ENCODE measurements around the gene HDDC2.
A peak's percentile ranks its signal among the peaks of the same experiment; 100 is the strongest.
"Not testable (repeated sequence)": the region's sequence is repeated elsewhere in the genome, so short reads cannot be mapped to it uniquely, and the experiment has no call there.

Gene HDDC2

DNA sequence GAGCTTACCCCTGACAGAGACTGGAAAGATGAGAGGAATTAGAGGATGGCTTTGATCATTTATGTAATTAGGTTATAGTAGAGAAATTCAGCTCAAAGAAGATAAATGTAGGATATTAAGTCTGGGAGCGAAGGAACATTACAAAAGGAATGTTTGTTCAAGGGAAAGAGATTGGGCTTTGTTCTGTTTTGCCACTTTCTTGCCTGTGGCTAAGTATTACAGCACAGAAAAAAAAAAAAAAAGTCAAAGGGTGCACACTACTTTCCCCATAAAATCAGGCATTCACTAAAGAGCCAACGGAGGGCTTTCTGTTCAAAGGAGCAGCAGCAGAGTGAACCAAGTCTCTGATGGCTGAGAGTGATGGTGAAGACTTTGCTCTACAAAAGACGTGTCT lies 5.0 kb upstream of the HDDC2 start:
- no peak for DNase-seq (ENCODE audit: low read depth)

DNA sequence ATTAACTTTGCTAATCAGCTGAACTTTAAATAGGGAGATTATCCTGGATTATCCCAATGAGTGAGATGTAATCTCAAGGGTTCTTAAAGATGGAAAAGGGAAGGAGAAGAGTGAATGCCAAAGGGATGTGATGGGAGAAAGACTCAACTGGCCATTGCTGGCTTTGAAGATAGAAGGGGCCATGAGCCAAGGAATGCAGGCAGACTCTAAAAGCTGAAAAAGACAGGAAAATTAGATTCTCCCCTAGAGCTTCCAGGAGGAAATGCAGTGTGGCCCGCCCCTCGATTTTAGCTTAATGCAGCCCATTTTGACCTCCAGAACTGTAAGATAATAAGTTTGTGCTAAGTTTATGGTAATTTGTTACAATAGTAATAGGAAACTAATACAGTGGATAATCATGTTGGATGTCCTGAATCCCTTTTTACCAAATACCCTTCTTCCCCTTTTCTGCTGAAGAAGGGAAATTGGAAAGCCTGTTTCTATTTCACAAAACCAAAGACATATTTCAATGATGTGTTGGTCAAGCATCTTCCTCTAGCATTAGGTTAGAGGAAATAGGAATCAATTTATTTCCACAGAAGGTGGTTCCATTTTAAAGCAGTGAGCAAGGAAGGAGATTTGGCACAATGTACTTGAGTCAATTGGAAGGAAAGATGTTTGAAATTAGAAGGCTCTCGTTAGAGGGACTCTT lies 3.3 kb upstream of the HDDC2 start:
- no peak for DNase-seq (ENCODE audit: low read depth)

DNA sequence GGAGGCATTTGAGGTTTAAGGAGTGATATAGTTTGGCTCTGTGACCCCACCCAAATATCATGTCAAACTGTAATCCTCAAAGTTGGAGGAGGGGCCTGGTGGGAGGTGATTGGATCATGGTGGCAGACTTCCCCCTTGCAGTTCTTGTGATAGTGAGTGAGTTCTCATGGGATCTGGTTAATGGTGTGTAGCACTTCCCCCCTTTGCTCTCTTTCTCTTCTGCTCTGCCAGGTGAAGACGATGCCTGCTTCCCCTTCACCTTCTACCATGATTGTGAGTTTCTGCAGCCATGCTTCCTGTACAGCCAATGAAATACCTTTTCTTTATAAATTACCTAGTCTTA lies 1.7 kb upstream of the HDDC2 start:
- no peak for DNase-seq (ENCODE audit: low read depth)

DNA sequence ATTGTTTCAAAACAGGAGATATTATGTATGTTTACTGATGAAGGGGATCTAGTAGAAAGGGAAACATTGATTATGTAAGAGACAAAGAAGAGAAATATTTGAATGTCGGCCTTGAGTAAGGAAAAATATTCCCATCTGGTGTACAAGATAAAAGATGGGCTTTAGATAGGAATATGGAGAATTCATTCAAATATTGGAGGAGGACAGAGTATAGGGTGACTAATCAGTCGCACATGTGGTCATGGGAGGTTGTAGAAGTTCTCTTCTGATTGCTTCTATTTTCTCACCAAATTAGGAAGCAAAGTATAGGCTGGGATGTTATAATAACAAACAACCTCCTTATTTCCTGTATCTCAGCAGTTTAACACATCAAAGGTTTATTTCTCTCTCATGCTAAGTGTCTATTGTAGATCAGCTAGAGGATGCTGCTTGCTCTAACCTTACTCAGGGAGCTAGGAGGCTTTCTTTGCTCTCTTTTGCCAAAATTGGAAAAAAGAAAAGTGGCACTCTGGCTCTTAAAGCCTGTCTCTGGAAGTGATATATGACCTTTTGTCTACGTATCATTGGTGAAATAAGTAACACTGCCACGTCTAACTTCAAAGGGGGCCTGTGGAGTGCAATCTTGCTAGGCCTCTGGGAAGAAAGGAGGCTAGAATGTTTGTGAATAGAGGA lies 1.2 kb upstream of the HDDC2 start:
- no peak for DNase-seq (ENCODE audit: low read depth)

DNA sequence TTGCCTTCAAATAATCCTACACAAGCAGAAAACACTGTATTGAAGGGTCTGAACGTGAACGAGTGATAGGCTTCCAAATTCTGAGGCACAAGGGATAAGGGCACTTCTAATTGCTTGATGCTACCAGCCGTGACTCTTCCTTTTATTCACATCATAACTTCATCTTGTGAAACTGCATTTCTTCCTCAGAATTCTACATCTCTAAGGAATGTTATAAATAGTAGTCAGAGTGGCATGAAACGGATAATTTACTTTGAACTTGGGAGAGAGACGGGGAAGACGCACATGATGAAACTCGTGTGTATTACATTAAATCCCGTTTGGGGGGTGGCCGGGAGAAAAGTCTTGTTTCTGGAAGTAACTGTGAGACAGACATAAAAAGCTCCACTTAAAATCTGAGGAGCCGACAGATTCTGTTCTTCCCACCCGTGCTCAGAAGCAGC lies 754 bp downstream of the HDDC2 start:
- DNase-seq (ENCODE audit: low read depth): peak; percentile 60

DNA sequence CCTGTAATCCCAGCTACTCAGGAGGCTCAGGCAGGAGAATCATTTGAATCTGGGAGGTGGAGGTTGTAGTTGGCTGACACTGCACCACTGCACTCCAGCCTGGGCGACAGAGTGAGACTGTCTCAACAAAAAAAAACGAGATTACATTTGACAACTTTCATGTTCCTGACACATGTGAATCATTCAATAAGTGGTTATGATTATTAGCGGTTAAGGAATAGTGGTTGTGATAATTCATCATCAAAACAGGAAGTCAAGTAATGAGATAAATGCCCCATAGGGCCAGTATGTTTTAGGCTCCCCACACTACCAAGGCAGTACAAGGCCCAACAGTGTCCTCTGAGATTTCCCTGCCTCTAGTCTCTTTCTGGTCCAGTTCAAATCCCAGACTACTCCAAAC lies 2.5 kb downstream of the HDDC2 start:
- DNase-seq (ENCODE audit: low read depth): no peak

DNA sequence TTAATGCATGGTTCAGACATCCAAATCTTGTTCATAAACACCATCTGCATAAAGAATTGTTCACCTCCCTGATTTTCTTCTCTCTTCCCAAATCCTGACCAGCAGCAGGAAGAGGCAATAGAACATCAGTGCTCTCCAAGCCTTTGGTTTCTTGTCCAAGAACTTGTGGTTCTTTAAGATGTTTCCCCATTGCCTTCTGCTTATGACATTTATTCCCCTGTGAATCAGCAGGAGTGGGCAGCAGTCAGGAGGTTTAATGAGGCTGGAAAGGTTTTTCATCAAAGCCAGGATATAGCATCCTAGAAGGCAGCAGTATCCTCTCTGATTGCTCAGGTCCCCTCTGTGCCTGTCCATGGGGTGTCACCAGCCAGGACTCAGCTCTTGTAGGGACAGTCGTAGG lies 5.3 kb downstream of the HDDC2 start:
- peak; percentile 36 for DNase-seq (ENCODE audit: low read depth)

DNA sequence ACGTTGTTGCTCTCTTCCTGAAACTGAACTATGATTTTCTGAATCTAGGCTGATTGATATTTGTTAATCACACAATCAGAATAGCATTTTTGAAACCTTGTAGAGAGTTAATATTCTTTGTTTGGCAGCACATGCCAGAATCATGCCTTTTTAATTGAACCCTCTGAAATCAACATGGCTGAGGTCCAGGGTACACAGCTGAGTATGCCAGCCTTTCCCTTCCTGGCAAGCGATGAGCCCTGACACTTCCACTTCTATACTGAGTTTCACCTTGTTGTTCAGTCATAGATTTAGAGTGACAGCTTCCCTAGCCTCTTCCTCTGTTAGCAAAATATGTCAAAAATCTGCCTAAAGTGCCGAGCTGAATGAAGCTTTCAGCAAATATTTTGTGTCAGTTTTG lies 6.8 kb downstream of the HDDC2 start:
- DNase-seq (ENCODE audit: low read depth): no peak

DNA sequence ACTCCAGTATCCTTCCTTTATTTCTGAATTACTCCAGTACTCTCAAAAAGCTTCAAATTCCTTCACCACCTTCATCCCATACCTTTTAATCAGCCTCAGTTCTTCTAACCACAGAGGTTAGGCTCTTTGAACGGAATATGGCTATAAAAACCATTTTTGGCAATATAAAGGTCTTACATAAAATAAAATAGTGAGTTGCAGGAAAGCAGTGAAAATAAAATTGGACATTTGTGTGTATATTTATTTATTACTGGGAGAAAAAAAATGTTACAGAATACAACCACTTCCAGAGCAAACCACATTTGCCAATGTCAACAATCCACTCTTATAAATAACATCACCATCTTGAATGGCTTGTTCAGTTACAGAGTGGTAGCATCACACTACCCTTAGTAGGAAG lies 7.7 kb downstream of the HDDC2 start:
- peak; percentile 35 for DNase-seq (ENCODE audit: low read depth)

DNA sequence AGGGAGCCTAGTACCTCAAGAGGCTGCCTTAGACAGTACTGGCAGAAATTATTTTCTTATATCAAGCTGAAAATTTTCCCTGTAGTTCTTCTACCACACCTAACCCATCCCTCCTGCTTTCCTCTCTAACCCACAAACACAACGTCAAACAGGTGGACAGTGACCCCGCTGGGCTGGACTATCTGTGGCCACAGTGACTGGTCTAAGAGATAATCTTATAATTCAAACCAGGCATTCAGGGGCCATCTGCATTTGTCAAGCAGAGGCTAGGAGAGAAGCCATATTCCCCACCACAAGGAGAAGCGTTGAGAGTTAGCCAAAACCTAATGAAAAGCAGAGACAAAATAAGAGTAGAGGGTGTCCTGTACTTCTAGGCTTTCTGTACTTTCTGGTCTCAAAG lies 8.2 kb downstream of the HDDC2 start:
- no peak for DNase-seq (ENCODE audit: low read depth)

DNA sequence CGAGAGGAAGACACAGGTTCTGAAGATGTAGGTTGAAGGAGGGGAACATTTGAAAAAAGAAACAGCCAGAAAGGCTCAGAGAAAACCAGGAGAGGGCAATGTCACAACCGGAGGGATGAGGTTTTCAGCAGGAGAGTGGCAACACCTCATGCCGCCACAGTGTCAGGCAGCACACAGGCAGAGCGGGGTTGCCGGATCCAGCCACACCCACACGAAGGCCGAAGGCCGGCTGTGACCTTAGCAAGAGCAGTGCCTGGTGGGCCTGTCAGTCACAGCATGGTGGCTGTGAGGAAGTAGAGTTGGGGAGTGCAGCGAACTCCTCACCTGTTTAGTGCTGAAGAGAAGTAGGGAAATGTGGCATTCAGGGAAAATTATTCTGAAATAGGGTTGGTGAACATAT lies 14.0 kb downstream of the HDDC2 start:
- DNase-seq (ENCODE audit: low read depth): no peak

DNA sequence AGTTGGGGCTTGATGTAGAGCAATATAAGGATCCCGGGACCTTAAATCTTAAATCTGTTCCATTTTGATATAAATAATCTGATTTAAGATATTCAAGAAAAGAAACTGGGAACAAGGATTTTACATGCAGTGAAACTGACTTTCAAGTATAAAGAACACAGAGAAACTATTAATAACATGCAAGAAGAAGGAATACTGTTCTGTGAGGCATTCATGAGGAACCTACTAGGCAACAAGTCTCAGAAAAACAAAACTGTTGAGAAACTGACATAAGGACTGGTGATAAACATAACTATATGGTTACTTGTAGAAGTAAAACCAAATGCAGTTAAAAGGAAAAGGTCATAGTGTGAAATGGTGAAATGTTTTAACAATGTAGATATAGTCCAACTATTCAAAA lies 15.8 kb downstream of the HDDC2 start:
- peak; percentile 47 for DNase-seq (ENCODE audit: low read depth)

DNA sequence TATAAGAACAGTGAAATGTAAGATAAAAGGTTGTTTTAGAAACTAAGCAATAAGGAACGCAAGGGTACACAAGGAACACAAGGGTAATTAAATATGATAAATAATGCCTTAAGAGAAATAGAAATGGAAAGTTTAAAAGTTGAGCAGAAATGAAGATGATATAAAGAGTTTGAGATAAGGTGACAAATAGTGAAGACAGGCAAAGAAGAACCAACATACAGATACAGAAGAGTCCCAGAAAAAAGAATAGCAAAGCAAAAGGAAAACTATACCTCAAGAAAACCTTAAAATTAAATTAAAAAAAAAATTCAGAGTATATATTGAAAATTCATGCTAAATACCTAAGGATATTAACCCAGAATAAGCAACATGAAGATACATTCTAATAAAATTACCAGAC lies 16.4 kb downstream of the HDDC2 start:
- DNase-seq (ENCODE audit: low read depth): no peak

DNA sequence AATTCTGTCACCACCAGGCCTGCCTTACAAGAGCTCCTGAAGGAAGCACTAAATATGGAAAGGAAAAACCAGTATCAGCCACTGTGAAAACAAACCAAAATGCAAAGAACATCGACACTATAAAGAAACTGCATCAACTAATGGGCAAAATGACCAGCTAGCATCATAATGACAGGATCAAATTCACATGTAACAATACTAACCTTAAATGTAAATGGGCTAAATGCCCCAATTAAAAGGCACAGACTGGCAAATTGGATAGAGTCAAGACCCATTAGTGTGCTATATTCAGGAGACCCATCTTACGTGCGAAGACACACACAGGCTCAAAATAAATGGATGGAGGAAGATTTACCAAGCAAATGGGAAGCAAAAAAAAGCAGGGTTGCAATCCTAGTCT lies 19.3 kb downstream of the HDDC2 start:
- not testable (repeated sequence) for DNase-seq (ENCODE audit: low read depth)

DNA sequence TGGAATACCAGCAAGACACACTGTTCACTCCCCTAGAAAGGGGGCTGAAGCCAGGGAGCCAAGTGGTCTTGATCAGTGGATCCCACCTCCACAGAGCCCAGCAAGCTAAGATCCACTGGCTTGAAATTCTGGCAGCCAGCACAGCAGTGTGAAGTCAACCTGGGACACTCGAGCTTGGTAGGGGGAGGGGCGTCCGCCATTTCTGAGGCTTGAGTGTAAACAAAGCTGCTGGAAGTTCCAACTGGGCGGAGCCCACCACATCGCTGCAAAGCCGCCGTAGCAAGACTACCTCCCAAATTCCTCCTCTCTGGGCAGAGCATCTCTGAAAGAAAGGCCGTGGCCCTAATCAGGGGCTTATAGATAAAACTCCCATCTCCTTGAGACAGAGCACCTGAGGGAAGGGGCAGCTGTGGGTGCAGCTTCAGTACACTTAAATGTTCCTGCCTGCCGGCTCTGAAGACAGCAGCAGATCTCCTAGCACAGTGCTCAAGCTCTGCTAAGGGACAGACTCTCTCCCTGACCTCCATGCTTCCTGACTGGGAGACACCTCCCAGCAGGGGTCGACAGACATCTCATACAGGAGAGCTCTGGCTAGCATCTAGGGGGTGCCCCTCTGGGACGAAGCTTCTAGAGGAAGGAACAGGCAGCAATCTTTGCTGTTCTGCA lies 21.3 kb downstream of the HDDC2 start:
- DNase-seq (ENCODE audit: low read depth): not testable (repeated sequence)

DNA sequence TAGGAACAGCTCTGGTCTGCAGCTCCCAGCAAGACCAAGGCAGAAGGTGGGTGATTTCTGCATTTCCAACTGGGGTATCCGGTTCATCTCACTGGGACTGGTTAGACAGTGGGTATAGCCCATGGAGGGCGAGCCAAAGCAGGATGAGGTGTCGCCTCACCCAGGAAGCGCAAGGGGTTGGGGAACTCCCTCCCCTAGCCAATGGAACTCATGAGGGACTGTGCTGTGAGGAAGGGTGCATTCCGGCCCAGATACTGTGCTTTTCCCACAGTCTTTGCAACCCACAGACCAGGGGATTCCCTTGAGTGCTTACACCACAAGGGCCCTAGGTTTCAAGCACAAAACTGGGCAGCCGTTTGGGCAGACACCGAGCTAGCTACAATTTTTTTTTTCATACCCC lies 21.8 kb downstream of the HDDC2 start:
- DNase-seq (ENCODE audit: low read depth): no peak

DNA sequence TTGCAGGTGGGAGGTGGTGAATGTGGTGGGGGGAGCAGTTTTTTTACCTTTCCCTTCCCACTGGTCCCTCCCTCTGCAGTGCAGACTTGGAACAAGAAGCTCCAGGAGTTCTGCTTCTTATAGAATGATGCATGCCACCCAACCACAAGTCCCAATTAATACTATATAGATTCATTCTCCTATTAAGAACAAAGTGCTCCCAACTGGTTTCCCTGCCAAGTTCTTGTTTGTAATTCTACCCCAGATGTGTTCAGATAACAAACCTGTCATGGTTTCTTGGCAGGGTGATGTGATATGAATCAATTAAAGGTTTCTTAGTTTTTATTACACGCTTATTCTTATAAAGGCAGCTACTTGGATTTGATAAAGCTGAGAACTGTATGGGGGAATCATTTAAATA lies 23.9 kb downstream of the HDDC2 start:
- DNase-seq (ENCODE audit: low read depth): no peak

DNA sequence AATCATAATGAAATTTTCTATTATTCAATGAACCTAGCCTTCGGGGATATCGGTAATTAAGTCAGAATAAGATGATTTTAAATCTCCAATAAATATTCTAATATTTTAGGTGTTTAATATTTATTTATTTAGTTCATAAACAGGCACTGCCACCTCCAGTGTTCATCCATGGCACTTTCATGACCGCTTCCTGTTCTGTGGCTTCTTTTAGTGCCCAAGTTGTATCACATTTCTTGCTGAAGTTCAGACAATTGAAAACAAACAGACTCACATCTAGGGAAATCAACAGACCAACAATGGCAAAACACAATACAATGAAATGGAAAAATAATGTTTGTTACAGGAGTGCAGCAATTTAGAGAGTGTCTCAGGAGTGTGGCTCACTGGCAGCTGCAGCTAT lies 26.0 kb downstream of the HDDC2 start:
- no peak for DNase-seq (ENCODE audit: low read depth)

DNA sequence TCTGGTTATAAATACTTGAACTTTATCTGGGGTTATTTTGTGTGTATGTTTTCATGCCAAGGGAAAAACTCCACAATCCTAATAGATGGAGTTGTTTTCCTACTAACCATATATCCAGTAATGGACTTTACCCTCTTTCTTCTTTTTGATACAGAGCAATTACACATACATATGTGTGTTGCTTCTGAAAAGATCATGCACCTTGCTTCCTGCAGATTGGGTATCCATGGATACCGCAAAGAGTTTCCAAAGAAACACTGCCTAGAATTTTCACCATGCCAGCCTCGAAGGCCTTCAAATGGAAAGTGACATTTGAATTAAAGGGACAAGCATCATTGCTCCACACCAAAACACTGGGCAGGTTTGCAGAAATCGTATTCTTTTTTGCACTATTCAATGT lies 26.8 kb downstream of the HDDC2 start:
- DNase-seq (ENCODE audit: low read depth): no peak

DNA sequence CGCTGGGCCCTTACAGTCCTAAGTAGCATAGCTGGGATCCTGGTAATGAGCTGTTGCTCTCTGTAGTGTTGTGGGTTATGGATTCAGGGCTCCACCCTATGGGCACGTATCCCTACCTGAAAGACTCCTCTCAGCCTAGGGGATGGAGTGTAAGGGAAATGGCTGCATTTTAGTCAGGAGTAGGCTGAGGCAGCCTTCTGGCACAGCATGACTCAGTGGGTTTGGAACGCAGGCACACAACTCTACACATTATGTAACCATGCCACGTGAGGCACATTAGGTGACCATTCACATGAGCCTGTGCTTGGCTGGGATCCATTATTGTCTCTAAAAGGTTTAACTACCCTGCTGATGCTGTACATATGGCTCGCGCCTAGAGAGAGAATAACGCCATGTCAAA lies 27.8 kb downstream of the HDDC2 start:
- DNase-seq (ENCODE audit: low read depth): no peak

DNA sequence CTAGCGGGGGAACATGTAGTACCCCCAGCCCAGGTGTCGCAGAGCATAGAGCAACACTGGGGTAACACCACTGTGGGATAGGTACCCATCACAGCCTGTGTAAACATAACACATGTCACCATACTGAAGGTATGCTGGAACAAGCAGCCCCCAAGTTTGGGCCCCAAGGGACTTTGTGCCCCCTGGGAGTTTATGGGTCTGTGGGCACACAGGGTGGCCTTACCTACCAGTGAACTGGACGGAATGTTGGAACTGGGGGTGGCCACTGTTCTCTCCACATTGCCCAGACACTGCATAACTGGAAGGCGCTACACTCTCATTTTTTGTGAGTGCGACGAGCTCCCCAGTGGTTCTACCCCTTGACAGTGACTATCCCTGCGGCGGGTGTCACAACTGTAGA lies 28.5 kb downstream of the HDDC2 start:
- DNase-seq (ENCODE audit: low read depth): no peak

DNA sequence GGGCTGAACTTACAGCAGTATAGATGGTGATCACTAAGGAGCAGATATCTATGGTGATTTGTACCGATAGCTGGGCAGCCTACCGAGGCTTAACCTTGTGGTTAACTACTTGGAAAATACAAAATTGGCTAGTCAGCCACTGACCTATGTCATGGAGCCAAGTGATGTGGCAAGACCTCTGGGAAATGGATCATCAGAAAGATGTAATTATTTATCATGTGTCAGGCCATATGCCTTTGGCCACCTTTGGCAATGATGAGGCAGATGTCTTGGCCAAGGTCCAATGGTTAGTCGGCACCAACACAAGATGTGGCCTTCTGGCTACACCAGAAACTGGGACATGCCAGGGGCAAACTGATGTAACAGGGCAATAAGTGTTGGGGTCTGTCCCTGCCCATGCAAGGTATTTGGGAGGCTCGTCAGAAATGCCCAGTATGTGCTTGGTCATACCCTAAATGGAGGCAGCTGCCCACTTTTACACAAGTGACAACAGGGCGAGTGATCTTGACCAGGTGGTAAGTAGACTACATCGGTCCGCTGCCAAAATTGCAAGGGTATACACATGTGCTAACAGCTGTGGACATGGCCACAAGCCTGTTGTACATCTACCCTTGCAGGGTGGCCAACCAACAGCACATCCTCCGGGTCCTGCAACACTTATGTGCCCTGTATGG lies 30.1 kb downstream of the HDDC2 start:
- DNase-seq (ENCODE audit: low read depth): peak; percentile 82

DNA sequence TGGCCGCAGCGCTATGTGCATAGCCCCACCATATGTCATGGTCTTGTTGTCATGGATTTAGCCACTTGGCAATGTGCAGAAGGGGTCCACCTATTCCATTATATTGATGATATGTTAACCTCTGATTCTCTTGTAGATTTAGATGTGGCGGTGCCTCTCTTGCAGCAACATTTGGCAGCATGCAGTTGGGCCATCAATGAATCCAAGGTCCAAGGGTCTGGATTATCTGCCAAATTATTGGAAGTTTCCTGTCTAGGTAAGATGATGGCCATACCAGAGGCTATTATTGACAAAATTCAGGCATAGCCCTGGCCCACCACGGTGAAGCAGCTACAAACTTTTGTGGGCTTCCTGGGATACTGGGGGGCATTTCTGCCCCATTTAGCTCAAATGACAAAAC lies 31.4 kb downstream of the HDDC2 start:
- no peak for DNase-seq (ENCODE audit: low read depth)
